HG02973 (cell line): Measurements from ENCODE around the gene ADAM10.

ENCODE experiments used
- ATAC-seq: cut with Tn5 transposase; IDR thresholded peaks from one replicate; pipeline ENCODE4 v1.9.1; 2021; ENCODE audit warnings: moderate library complexity; ENCODE audit not compliant: unreplicated experiment

Gene ADAM10

GRCh38 chr15:58755956-58756355 lies 6.4 kb upstream of the ADAM10 start:
- ATAC-seq: no peak

GRCh38 chr15:58755350-58755749 lies 5.8 kb upstream of the ADAM10 start:
- no peak for ATAC-seq

- no peak for ATAC-seq
Measured at GRCh38 chr15:58752716-58753115, 3.2 kb upstream of the ADAM10 start.

GRCh38 chr15:58748852-58749531 lies 515 bp downstream of the ADAM10 start:
- ATAC-seq: peak; percentile 28

- ATAC-seq: no peak
Measured at GRCh38 chr15:58748040-58748851, 1.3 kb downstream of the ADAM10 start.

- no peak for ATAC-seq
Measured at GRCh38 chr15:58746174-58746573, 3.3 kb downstream of the ADAM10 start.

GRCh38 chr15:58742819-58743502 lies 6.5 kb downstream of the ADAM10 start:
- ATAC-seq: no peak

GRCh38 chr15:58742022-58742813 lies 7.3 kb downstream of the ADAM10 start:
- no peak for ATAC-seq

GRCh38 chr15:58741032-58741431 lies 8.5 kb downstream of the ADAM10 start:
- no peak for ATAC-seq

GRCh38 chr15:58740436-58740835 lies 9.1 kb downstream of the ADAM10 start:
- no peak for ATAC-seq

- ATAC-seq: no peak
Measured at GRCh38 chr15:58738046-58738707, 11.3 kb downstream of the ADAM10 start.

- no peak for ATAC-seq
Measured at GRCh38 chr15:58737298-58737697, 12.2 kb downstream of the ADAM10 start.

- no peak for ATAC-seq
Measured at GRCh38 chr15:58736018-58736643, 13.4 kb downstream of the ADAM10 start.

GRCh38 chr15:58734859-58735258 lies 14.6 kb downstream of the ADAM10 start:
- no peak for ATAC-seq

GRCh38 chr15:58732625-58733363 lies 16.7 kb downstream of the ADAM10 start:
- no peak for ATAC-seq

GRCh38 chr15:58731756-58732535 lies 17.6 kb downstream of the ADAM10 start:
- no peak for ATAC-seq

- ATAC-seq: no peak
Measured at GRCh38 chr15:58726867-58727266, 22.6 kb downstream of the ADAM10 start.

GRCh38 chr15:58724466-58724865 lies 25.0 kb downstream of the ADAM10 start:
- ATAC-seq: peak; percentile 74

- no peak for ATAC-seq
Measured at GRCh38 chr15:58717357-58717756, 32.1 kb downstream of the ADAM10 start.
